ENCODE results near the gene FGF11.
"Not testable (repeated sequence)": the region's sequence is repeated elsewhere in the genome, so short reads cannot be mapped to it uniquely, and the experiment has no call there.

FGF11 gene

GRCh38 chr17:7469843-7470242 is 30.5 kb downstream of the FGF11 start:
- H3K4me3 ChIP-seq (ENCODE audit: low read depth, low read length); H3K9me3 ChIP-seq (ENCODE audit: control insufficient read depth, insufficient read depth, low read depth, low read length); H3K4me1 ChIP-seq (ENCODE audit: control insufficient read depth, insufficient read depth, low read length); H3K27ac ChIP-seq (ENCODE audit: extremely low read depth, low read depth, low read length): not testable (repeated sequence)
- POLR2A ChIA-PET, result interaction anchor here (1.3 to 1.5 kb wide), 2 partner anchors 10 to 66 kb away, joined by 3 to 10 read pairs; partner anchors contain the start of gene TMEM256
- H3K36me3 ChIP-seq (ENCODE audit: control insufficient read depth in 2 of 2, insufficient read depth in 1 of 2, low read length in 2 of 2), result peaks cover 0 to 21% of the 10 kb centered on the region in 2 experiments; a peak in 2 of 3 replicates
- TF ChIP-seq ZNF600 (tag by site-specific recombination; IDR thresholded peaks at IDR 0.05), result 0 out of 2 replicates have a peak, but pooled peaks have one; percentile 45
- CTCF ChIA-PET, result interaction anchor here (0.6 to 1.6 kb wide), 6 partner anchors 8 to 104 kb away, joined by 3 to 7 read pairs (median 4); no protein-coding TSS in a partner anchor

GRCh38 chr17:7470457-7470973 is 31.2 kb downstream of the FGF11 start:
- not testable (repeated sequence) for H3K9me3 ChIP-seq (ENCODE audit: control insufficient read depth, insufficient read depth, low read depth, low read length); H3K27ac ChIP-seq (ENCODE audit: extremely low read depth, low read depth, low read length); H3K4me3 ChIP-seq (ENCODE audit: low read depth, low read length); H3K4me1 ChIP-seq (ENCODE audit: control insufficient read depth, insufficient read depth, low read length)
- peaks cover 0 to 19% of the 10 kb centered on the region in 2 experiments; a peak in 2 of 3 replicates for H3K36me3 ChIP-seq (ENCODE audit: control insufficient read depth in 2 of 2, insufficient read depth in 1 of 2, low read length in 2 of 2)
- ChIA-PET POLR2A (interaction anchor here (0.6 to 2.0 kb wide), 7 partner anchors 10 to 328 kb away, joined by 3 to 10 read pairs (median 3); partner anchors contain the start of genes POLR2A and TMEM256), CTCF (interaction anchor here (0.6 to 1.7 kb wide), 6 partner anchors 9 to 105 kb away, joined by 3 to 7 read pairs (median 4); partner anchors contain the start of gene ZBTB4)

- TF ChIP-seq YY2 (tag by site-specific recombination; IDR thresholded peaks at IDR 0.05), result no peak
- no peak for TF ChIP-seq BCL11B (tag by site-specific recombination; IDR thresholded peaks at IDR 0.05; ENCODE audit: low read depth)
Observed at GRCh38 chr17:7471729-7472128, 32.4 kb downstream of the FGF11 start.

GRCh38 chr17:7474767-7475166 is 35.5 kb downstream of the FGF11 start:
- H3K4me1 ChIP-seq (ENCODE audit: control insufficient read depth, insufficient read depth, low read length), result peaks cover 14% of the 10 kb centered on the region
- not testable (repeated sequence) for H3K36me3 ChIP-seq (ENCODE audit: control insufficient read depth in 2 of 2, insufficient read depth in 1 of 2, low read length in 2 of 2); H3K9me3 ChIP-seq (ENCODE audit: control insufficient read depth, insufficient read depth, low read depth, low read length); H3K27ac ChIP-seq (ENCODE audit: extremely low read depth, low read depth, low read length); H3K4me3 ChIP-seq (ENCODE audit: low read depth, low read length)
- ChIA-PET CTCF (interaction anchor here (2.8 kb wide), 1 partner anchor 38 kb away, joined by 12 read pairs; no protein-coding TSS in a partner anchor), POLR2A (interaction anchor here (0.7 to 2.4 kb wide), 4 partner anchors 10 to 210 kb away, joined by 6 to 19 read pairs (median 7); partner anchors contain the start of genes NEURL4 and POLR2A)
- peak; percentile 46; the same call in 1 of the 2 replicates for TF ChIP-seq ZEB2 (tag by site-specific recombination; IDR thresholded peaks at IDR 0.05)

More at GRCh38 chr17:7471729-7472128, 32.4 kb downstream of the FGF11 start:
- no peak overlapping the region for H3K4me3 ChIP-seq (ENCODE audit: low read depth, low read length)
- H3K27ac ChIP-seq (ENCODE audit: extremely low read depth, low read depth, low read length), result peak overlapping the region; percentile 17; the same call in 1 of the 2 replicates
- no peaks in the 10 kb centered on the region for H3K9me3 ChIP-seq (ENCODE audit: control insufficient read depth, insufficient read depth, low read depth, low read length)
- ChIA-PET POLR2A (interaction anchor here (1.7 to 2.0 kb wide), 2 partner anchors 13 to 25 kb away, joined by 3 to 8 read pairs; partner anchors contain the start of gene POLR2A), CTCF (interaction anchor here (1.0 to 1.7 kb wide), 3 partner anchors 8 to 89 kb away, joined by 3 to 6 read pairs (median 5); partner anchors contain the start of gene ZBTB4)
- peaks cover 8% of the 10 kb centered on the region for H3K4me1 ChIP-seq (ENCODE audit: control insufficient read depth, insufficient read depth, low read length)
- H3K36me3 ChIP-seq (ENCODE audit: control insufficient read depth in 2 of 2, insufficient read depth in 1 of 2, low read length in 2 of 2), result peaks cover 0 to 8% of the 10 kb centered on the region in 2 experiments; a peak in 2 of 3 replicates

GRCh38 chr17:7475764-7476422 is 36.6 kb downstream of the FGF11 start:
- no peaks in the 10 kb centered on the region; a peak in 1 of 3 replicates for H3K36me3 ChIP-seq (ENCODE audit: control insufficient read depth in 2 of 2, insufficient read depth in 1 of 2, low read length in 2 of 2)
- no peak overlapping the region for H3K27ac ChIP-seq (ENCODE audit: extremely low read depth, low read depth, low read length)
- H3K9me3 ChIP-seq (ENCODE audit: control insufficient read depth, insufficient read depth, low read depth, low read length), result no peaks in the 10 kb centered on the region
- POLR2A ChIA-PET, result interaction anchor here (1.2 to 2.4 kb wide), 5 partner anchors 9 to 147 kb away, joined by 4 to 19 read pairs (median 7); partner anchors contain the start of genes NEURL4, POLR2A and TMEM256
- TF ChIP-seq ZNF473 (tag by site-specific recombination; IDR thresholded peaks at IDR 0.05) (no peak), HOXD13 (CRISPR knock-in tag; IDR thresholded peaks at IDR 0.05; ENCODE audit: borderline replicate concordance) (no peak), ZNF239 (tag by site-specific recombination; IDR thresholded peaks at IDR 0.05) (no peak)
- H3K4me1 ChIP-seq (ENCODE audit: control insufficient read depth, insufficient read depth, low read length), result peaks cover 18% of the 10 kb centered on the region
- CTCF ChIA-PET, result interaction anchor here (0.6 to 2.8 kb wide), 5 partner anchors 30 to 139 kb away, joined by 3 to 12 read pairs (median 6); no protein-coding TSS in a partner anchor
- no peak overlapping the region for H3K4me3 ChIP-seq (ENCODE audit: low read depth, low read length)

GRCh38 chr17:7476494-7476893 is 37.2 kb downstream of the FGF11 start:
- Histone ChIP-seq H3K27ac (ENCODE audit: extremely low read depth, low read depth, low read length) (peak overlapping the region; percentile 25; the same call in 1 of the 2 replicates), H3K9me3 (ENCODE audit: control insufficient read depth, insufficient read depth, low read depth, low read length) (no peaks in the 10 kb centered on the region)
- CTCF ChIA-PET, result interaction anchor here (0.5 to 2.8 kb wide), 6 partner anchors 31 to 158 kb away, joined by 3 to 12 read pairs (median 6); no protein-coding TSS in a partner anchor
- TF ChIP-seq ZNF146 (tag by site-specific recombination; IDR thresholded peaks at IDR 0.05) (no peak), GLIS1 (tag by site-specific recombination; IDR thresholded peaks at IDR 0.05) (0 out of 2 replicates have a peak, but pooled peaks have one; percentile 23), ZNF169 (tag by site-specific recombination; IDR thresholded peaks at IDR 0.05) (no peak), ZBTB17 (tag by site-specific recombination; IDR thresholded peaks at IDR 0.05) (peak; percentile 83), ZNF600 (tag by site-specific recombination; IDR thresholded peaks at IDR 0.05) (peak; percentile 74), ZFP41 (tag by site-specific recombination; IDR thresholded peaks at IDR 0.05; ENCODE audit: borderline replicate concordance) (no peak), ZNF174 (tag by site-specific recombination; IDR thresholded peaks at IDR 0.05) (no peak), ZNF561 (tag by site-specific recombination; IDR thresholded peaks at IDR 0.05; ENCODE audit: borderline replicate concordance) (no peak), ZNF76 (tag by site-specific recombination; IDR thresholded peaks at IDR 0.05; ENCODE audit: borderline replicate concordance, low read depth) (no peak), ZSCAN5A (tag by site-specific recombination; IDR thresholded peaks at IDR 0.05) (no peak)

More at GRCh38 chr17:7476494-7476893, 37.2 kb downstream of the FGF11 start:
- no peaks in the 10 kb centered on the region; a peak in 1 of 3 replicates for H3K36me3 ChIP-seq (ENCODE audit: control insufficient read depth in 2 of 2, insufficient read depth in 1 of 2, low read length in 2 of 2)
- POLR2A ChIA-PET, result interaction anchor here (0.6 to 2.4 kb wide), 6 partner anchors 9 to 147 kb away, joined by 3 to 19 read pairs (median 6); partner anchors contain the start of genes NEURL4, POLR2A and TMEM256
- H3K4me1 ChIP-seq (ENCODE audit: control insufficient read depth, insufficient read depth, low read length), result peaks cover 18% of the 10 kb centered on the region
- H3K4me3 ChIP-seq (ENCODE audit: low read depth, low read length), result no peak overlapping the region
